ENCODE measurements around the gene NACC1.

- TF ChIP-seq CTCF (IDR thresholded peaks at IDR 0.05) (no peak), POLR2A (IDR thresholded peaks at IDR 0.05) (no peak)
Observed at GRCh38 chr19:13122275-13122878, 4.3 kb downstream of the NACC1 start.

All from vagina (tissue), 2 donors.